HG03457 (cell line): Measurements from ENCODE around the gene SLC48A1.
"Not testable (repeated sequence)": the region's sequence is repeated elsewhere in the genome, so short reads cannot be mapped to it uniquely, and the experiment has no call there.

Source experiments
- ATAC-seq: cut with Tn5 transposase; IDR thresholded peaks from one replicate; pipeline ENCODE4 v1.9.1; 2021; ENCODE audit warnings: moderate number of reproducible peaks; ENCODE audit not compliant: unreplicated experiment

The SLC48A1 gene

GRCh38 chr12:47808050-47808449 lies 35.0 kb downstream of the SLC48A1 start:
- ATAC-seq = peak; percentile 41

DNA sequence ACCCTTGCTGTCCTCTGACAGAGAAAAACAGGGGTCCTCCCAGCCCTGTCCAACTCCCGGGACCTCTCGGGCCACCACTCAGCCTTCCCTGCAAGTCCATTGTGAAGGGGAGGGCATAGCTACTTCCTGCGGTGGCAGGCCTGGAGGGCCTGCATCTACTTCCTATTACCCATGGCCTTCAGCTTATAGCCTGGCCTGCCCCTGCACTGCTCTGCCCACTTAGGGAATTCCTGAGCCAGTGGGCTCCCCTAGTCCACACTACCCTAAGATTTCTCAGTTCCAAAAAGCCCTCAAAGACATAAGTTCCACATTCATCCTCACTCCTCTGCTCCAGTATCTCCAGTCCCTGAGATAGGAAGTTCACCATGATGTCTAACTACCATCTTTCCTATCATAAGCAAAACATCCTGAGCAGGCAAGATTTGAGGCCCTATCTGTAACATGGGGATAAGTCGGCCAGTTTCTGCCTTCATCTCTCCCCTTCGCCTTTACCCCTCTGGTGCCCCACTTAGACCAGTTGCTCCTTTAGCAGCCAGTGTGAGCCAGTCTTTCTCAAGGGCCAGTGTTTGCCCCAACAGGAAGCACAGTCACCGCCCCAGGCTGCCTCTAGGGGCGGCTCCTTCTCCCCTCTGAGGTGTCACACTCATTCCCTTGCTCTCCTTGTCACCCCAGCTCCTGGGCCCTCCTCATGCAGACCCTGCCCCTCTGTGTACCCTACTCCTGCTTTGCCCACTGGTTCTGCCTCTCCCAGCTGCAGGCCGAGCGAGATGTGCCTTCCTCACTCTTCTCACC lies 35.7 kb downstream of the SLC48A1 start:
- no peak for ATAC-seq

DNA sequence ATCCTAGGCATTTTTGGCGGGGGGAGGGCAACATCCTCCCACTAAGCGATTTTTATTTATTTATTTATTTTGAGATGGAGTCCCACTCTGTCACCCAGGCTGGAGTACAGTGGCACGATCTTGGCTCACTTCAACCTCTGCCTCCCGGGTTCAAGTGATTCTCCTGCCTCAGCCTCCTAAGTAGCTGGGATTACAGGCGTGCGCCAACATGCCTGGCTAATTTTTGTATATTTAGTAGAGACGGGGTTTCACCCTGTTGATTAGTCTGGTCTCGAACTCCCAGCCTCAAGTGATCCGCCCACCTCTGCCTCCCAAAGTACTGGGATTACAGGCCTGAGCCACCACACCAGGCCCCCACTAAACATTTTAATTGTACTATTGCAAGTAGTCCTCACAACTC lies 36.5 kb downstream of the SLC48A1 start:
- not testable (repeated sequence) for ATAC-seq

GRCh38 chr12:47811072-47811396 lies 38.0 kb downstream of the SLC48A1 start:
- no peak for ATAC-seq

DNA sequence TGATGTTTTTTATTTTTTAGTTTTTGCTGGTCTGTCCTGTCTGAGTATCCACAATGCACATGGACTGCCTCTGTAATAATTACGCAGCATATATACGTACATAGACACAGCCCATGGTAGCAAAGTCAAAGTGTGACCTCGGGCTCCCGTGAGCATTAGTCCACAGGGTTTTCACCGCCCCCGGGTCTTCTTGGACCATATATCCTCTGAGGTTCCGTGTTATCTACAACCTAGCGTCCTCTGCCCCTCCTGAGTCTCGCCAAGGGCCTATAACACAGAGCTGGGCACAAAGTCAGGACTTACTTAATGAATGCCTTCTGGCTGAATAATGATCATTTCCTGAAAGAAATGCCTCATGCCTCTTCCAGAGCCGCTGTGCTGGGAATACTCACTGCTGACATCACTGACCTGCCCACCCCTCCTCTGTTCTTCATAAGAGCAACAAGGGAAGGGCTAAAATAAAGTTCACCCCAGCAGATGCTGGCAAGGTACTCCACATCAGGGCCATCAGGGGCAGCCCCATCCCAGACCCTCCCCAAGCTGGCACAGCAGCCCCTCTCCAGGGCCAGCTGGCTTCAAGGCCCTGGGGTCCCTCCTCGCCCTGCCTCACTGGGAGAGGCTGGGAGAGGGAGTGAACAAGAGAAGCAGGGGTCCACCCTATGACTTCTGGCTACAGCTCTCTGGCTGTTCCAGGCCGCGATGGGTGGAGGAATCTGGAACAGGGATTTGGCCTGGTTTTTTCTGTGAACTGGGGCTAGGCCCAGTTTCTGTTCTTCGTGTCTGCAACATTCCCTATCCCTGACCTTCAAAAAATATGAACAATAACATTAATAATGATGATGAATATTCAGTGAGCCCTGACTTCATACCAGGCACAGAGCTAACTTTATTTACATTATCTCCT lies 38.8 kb downstream of the SLC48A1 start:
- ATAC-seq = no peak

GRCh38 chr12:47812797-47813510 lies 39.9 kb downstream of the SLC48A1 start:
- peak; percentile 62 for ATAC-seq

DNA sequence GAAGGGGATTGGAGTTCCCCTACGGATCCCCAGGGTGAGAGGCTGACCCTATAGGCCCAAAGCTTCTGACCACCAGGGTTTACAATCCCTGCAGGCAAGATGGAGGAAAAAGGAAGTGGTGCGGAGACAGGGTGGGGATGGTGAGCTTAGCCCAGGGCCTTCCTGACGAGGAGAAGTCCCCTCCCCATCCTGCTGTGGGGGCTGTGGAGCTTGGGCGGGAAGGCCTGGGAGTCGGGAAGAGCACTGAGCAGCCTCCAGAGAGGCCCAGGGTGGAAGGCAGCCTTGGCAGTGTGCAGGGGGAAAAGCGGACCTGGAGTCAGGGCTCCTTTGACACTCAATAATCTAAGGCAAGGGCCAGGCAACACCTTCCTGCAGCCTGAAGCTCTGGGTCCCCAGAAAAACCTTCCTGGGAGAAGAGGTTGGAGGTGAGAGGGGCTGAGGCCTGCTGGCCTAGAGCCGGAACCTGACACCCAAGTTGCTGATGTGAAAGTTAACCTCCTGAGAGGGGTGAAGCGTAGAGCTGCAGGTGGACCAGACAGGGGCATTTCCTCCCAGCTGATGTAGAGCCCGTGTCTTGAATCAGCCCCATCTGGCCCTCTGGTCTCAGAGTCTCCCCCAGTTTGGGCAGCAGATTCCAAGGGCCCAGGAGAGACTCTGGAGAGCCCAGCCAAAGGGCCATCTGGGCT lies 40.6 kb downstream of the SLC48A1 start:
- peak; percentile 10 for ATAC-seq

DNA sequence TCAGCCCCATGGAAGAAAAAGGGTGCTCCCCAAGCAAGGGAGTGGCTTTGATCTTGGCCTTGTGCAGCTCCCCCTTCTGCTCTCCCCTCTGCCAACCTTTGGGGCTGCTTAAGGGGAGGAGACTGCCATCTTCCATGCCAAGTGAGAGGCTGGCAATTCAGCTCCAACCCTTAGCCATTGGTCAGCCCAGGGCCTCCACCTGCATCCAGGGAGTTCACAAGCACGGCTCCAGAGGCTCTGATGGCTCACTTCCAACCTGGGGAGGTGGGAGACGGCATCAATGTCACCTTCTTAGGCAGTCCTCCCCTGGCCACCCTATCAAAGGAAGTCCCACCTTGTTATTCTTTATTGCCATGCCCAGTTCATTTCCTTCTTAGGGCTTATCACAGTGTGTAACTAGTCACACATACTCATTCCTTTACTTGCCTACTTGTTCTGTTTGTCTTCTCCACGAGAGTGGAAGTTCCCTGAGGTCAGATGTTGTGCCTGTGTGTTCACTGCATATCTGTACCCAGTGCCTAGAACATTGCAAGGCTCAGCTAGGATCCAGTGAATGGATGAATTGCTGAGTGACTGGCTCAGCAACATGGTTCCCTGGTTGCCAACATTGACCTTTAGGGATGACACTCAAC lies 41.6 kb downstream of the SLC48A1 start:
- no peak for ATAC-seq

GRCh38 chr12:47815447-47815846 lies 42.4 kb downstream of the SLC48A1 start:
- not testable (repeated sequence) for ATAC-seq

- ATAC-seq = no peak
Measured at GRCh38 chr12:47816403-47817271, 43.6 kb downstream of the SLC48A1 start.

- no peak for ATAC-seq
Measured at GRCh38 chr12:47817272-47818006, 44.4 kb downstream of the SLC48A1 start.

GRCh38 chr12:47818007-47818376 lies 45.0 kb downstream of the SLC48A1 start:
- ATAC-seq = no peak

DNA sequence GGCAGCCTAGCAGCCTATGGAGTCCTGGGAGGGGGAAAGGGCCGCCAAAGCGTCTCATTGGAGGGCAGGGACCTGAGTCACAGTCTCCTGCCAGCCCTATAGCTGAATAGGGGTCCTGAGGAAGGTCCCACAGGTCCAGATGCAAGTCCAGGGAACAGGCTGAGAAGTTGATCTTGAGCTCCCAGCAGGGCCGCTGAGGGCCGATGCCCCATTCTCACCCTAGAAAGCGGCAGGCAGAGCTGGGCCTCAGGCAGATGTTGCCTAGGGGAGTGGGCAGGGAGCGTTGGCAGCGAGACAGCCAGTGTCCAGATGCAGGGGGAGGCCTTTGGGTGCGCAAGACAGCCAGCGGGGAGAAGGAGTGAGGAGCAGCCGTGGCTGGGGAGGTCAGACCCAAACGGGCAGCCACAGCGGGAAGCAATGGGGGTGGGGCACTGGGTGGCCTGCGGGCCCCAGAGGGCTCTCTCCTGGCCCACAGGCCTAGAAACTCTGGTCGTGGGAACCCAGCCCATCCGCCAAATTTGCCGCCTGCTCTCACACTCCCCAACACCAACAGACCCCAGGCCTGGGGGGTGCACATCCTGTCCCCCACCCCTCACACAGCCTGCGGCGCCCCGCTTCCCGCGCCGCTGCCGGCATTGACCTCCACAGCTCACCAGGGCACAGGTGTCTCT lies 45.6 kb downstream of the SLC48A1 start:
- no peak for ATAC-seq

- ATAC-seq = no peak
Measured at GRCh38 chr12:47819138-47819895, 46.3 kb downstream of the SLC48A1 start.

GRCh38 chr12:47819896-47820630 lies 47.0 kb downstream of the SLC48A1 start, which contains the start of gene HDAC7:
TSS of gene HDAC7 (minus strand) at chr12:47819903. CDS start at chr12:47819785, 118 bp downstream.
- ATAC-seq = no peak

DNA sequence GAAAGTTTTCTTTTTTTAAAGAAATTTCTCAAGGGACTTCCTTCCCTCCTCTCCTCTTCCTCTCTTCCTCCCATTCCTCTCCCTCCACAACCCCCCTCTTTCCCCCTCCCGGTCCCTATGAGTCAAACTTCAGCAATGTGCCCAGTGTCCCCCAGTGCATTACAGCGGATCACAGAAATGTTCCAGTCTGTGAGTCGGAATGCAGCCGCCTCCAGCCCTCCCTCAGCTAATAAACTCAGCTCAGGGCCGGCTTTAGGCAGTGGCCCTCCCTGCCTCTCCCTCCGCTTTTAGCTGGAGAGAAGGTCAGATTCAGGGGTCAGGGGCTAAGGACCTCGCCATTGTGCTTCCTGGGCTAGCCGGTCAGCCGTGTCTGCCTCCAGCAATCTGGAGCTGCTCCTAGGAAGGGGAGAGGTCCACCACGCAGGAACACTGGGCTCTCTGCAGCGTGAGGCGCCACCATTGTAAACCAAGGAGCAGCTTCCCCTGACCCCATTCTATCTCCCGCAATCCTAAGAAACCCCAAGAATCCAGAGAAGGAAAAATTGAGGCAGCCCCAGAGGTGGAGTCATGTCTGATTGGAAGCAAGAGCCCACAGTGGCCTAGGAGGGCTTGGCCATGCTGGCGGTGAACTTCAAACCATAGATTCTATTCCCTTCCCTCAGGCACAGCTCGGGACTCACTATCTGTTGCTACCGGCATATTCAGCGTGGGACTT lies 47.8 kb downstream of the SLC48A1 start:
- no peak for ATAC-seq
